ENCODE results near the gene ITM2B.
"Not testable (repeated sequence)": the region's sequence is repeated elsewhere in the genome, so short reads cannot be mapped to it uniquely, and the experiment has no call there.

The ITM2B gene

DNA sequence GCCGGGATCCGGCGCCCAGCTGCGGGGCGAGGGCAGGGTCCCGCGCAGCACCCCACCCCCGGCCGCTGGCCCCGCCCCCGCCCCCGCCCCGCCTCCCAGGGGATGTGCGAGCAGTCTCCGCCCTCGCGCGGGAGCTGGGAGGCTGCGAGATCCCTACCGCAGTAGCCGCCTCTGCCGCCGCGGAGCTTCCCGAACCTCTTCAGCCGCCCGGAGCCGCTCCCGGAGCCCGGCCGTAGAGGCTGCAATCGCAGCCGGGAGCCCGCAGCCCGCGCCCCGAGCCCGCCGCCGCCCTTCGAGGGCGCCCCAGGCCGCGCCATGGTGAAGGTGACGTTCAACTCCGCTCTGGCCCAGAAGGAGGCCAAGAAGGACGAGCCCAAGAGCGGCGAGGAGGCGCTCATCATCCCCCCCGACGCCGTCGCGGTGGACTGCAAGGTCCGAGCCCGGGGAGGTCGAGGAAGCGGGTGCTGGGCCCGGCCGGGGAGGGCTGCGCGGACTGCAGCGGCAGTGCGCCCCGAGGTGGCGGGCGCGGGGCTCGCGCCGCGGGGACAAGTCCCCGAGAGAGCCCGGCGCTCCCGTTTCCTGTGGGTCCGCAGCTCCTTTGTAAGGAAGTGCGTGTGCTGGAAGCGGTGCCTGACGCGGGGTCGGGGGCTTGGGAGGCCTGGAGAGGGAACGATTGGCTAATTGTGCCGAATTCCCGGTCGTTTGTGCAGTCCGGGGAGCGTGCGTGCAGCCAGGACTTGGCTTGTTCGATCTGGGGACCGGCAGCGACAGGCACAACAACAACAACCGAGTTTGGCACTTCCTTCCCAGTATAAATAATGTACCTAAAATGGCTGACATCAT is at the start of gene ITM2B:
Gene ITM2B, plus strand, starts transcription at position 161 of the 843 bp plus-strand sequence. Its CDS starts 155 bp downstream, at position 316.
- peak; percentile 85 for DNase-seq

DNA sequence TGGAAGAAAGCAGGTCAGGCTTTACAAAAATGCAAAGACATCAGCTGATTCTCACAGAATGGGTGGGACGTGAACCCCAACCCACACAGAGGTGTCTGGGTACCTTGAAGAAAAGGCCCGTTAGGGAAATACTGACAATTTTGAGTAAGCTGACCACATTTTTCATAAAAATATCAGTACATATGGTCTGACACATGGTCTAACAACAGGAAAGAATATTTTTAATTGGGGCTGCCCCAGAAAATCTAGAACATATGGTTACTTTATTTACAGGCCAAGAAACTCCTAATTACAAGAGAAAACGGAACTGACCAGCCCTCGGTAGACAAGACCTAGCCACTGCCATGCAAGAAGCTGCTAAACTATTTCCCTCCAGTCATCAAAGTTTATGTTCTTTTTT is 48.7 kb upstream of the ITM2B start:
- DNase-seq, result no peak

DNA sequence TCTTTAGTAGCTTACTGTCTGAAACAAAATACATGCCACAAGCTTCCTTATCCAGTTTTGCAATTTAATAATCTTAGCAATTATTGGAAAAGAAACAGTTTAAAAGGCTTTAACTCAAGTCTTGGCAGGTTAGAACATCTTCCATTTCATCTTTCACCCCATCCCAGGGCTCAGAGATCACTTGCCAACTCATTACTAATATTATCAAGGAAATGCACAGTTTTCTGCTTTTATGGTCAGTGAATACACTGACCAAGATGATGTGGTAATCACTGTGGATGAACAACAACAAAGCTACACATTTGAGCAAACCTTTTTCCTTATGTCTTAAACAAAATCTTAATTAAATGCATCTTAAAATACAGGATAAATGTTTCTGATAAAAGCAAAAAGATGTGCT is 48.0 kb upstream of the ITM2B start:
- no peak for DNase-seq

DNA sequence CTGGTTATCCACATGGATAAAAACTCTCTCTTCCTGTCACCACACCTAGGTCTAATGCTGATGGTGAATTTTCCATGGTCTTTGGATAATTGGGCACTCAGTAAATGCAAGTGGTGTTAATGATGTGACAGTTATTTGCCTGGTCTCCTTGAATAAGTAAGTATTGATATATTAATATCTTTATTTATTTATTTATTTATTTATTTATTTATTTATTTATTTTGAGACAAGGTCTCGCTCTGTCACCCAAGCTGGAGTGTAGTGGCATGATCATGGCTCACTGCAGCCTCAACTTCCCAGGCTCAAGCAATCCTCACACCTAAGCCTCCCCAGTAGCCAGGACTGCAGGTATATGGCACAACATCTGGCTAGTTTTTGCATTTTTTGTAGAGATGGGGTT is 46.3 kb upstream of the ITM2B start:
- DNase-seq, result no peak

DNA sequence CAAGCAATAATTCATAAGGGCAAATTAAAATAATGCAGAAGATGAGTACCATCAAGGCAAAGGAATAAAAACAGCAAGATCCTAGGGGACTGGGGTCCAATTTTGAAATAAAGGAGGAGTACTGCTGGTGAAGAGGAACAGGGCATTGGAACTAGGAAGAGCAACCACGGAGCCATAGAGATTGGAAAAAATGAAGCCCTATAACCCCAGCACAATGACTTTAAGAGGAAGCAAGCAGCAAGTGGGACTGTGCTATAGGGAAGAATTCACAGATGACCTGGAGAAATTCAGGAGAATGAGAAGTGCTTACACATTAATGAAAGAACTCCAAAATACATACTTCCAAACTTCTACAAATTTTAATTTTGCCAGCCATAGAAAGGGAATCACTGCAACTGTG is 44.9 kb upstream of the ITM2B start:
- no peak for DNase-seq

DNA sequence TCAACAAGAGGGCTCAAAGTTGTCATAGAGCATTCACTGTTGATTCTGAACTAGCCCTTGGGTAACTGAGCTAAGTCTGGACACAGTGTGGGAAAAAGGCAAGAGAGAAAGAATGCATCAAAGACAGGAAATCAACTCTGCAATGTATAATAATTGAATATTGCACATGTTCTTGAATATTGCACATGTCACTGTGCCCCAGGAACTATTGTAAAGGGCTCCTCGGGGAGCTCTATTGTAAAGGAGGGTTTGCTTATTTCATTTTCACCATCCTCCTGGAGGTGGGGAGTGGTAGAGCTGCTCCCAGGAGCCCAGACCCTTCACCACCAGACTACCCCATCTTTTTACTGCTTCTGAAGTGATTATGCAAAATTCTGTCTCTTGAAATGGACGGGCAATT is 44.4 kb upstream of the ITM2B start:
- no peak for DNase-seq

DNA sequence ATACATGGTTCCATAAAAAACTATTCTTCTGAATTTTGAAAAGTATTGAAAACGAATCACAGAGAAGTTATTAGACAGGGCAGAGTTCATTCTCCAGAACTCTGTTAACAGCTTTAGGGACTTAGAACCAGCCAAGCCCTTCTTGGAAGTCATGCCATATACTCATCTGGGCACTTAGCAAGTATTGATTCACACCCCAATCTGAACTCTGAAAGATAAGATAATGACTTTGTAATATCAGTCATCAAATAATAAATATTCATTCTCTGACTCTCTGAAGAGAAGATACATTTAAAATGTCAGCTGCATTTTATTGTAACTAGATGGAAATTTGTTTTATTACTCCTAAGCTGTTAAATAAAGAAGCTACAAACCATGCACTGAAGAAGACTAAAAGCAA is 43.8 kb upstream of the ITM2B start:
- DNase-seq, result no peak

DNA sequence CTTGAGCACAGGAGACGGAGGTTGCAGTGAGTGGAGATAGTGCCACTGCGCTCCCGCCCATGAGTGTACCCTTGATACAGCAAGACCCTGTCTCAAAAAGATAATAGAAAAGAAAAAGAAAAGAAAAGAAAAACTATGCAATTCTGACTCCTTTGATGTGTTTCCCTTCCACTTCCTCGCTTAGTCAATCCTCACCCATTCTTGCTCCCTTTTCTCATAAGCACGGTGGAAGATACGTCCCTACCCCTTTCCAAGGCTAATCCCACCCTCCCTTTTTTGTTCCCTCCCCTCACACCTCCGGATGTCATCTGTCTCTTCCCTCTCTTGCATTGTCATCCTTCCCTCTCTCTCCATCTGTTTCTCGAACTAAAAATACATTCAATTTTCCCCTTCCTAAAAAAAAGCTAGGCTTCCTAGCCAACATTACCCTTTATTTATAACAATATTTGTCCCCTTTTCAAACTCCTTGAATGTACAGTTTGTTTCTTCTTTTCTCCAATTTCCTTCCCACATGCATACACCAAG is 40.5 kb upstream of the ITM2B start:
- DNase-seq, result no peak

DNA sequence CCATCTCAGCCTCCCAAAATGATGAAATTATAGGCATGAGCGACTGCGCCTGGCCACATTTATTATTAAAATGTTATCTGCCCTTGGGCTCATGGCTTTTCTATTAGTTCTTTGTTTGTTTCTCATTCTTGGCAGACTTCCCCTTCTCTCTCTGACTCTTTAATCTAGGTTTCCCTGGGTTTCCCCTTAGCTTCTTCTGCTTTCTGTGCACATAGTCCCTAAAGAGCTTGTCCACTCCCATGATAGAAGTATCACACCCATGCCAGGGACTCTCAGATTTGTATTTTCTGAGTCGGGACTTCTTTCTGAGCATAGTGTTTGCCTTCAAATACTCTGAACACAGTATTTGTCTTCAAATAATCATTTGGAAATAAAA is 38.6 kb upstream of the ITM2B start:
- DNase-seq, result no peak

DNA sequence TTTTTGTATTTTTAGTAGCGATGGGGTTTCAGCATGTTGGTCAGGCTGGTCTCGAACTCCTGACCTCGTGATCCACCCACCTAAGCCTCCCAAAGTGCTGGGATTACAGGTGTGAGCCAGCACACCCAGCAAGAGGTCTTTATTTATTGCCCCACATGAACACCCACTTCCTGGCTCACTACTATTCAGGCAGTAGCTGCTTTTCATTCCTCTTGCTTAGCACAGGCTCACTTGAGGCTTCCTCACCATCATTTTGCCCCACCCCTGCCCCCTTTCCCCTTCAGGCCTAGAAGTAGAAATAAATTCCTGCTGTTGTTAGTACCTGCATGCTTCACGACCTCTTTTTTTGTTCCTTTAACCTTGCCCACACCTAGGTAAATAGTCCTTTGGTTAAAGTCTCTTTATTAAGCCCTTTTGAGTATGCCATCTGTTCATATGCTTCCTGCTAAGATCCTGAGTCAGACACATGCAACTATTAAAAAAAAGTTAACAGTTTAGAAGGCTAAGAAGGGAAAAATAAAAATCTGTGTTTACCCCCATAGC is 33.5 kb upstream of the ITM2B start:
- peak; percentile 32 for DNase-seq

DNA sequence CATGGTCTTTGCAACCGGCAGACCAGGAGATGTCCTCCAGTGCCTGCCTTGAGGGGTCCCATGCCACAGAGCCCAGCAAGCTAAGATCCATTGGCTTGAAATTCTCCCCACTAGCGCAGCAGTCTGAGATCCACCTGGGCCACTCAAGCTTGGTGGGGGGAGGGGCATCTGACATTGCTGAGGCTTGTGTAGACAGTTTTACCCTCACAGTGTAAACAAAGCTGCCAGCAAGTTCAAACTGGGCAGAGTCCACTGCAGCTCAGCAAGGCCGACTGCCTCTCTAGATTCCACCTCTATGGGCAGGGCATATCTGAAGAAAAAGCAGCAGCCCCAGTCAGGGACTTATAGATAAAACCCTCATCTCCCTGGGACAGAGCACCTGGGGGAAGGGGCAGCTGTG is 32.0 kb upstream of the ITM2B start:
- DNase-seq, result no peak

DNA sequence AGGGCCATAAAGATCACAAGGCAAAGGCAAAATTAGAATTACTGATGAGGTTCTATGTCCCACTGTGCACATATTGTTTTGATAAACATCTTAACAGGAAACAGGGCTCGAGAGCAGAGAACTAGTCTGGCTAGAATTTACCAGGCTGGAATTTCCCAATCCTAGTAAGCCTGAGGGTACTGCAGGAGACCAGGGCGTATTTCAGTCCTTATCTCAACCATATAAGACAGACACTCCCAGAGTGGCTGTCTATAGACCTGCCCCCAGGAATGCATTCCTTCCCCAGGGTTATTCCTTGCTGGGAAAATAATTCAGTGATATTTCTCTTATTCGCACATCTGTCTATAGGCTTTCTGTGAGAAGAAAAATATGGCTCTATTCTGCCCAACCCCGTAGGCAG is 25.8 kb upstream of the ITM2B start:
- DNase-seq, result not testable (repeated sequence)

DNA sequence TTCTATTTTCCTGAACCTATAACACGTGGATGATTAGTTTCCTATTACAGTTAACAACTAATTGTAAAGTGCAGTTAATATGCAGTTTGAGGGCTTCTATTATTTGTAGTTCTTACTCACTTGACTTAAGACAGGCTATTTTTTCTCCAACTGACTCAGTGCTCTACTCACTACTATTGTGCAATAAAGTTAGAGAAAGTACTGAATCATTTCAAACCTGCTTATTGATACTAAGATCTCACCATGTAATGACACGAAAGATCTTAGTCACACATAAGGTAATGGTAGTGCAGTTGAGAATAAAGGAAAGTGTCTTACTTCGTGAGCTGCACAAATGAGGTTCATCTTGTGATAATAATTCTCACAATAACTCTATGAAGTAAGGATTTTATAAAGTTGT is 22.8 kb upstream of the ITM2B start:
- no peak for DNase-seq

DNA sequence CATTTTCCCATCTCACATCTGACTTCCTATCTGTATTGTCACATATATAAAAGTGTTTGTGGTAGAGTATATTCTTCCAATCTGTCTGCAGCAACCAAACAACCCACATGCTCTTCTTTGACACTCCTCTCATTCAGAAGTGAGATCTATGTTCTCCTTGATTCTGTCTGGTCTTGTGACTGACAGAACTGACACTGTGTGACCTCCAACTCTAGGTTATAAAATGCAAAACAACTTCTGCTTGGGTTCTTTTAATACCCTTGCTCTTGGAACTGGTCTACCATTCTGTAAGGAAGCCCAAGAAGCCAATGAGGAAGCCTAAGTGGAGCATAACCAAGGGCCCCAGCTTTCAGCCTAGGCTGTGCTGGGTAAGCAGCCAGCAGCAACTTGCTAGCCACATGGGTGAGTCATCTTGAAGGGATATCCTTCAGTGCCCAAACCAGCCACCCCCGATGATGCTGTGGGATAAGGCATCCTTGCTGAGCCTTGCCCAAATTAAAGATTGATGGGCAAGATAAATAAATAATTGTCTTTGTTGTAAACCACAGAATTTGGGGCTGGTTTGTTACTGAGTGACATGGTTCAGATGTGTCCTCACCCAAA is 18.4 kb upstream of the ITM2B start:
- peak; percentile 44 for DNase-seq

DNA sequence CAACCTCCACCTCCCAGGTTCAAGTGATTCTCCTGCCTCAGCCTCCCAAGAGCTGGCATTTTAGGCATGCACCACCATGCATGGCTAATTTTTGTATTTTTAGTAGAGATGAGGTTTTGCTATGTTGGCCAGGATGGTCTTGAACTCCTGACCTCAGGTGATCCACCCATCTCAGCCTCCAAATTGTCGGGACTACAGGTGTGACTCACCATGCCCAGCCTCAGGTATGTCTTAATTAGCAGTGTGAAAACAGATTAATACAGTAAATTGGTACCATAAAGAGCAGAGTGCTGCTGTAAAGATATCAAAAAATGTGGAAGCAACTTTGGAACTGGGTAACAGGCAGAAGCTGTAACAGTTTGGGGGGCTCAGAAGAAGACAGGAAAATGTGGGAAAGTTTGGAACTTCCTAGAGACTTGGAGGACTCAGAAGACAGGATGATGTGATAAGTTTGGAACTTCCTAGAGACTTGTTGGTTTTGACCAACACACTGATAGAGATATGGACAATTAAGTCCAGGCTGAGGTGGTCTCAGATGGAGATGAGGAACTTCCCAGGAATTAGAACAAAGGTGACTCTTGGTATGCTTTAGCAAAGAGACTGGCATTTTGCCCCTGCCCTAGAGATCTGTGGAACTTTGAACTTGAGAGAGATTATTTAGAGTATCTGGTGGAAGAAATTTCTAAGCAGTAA is 17.3 kb upstream of the ITM2B start:
- DNase-seq, result not testable (repeated sequence)

DNA sequence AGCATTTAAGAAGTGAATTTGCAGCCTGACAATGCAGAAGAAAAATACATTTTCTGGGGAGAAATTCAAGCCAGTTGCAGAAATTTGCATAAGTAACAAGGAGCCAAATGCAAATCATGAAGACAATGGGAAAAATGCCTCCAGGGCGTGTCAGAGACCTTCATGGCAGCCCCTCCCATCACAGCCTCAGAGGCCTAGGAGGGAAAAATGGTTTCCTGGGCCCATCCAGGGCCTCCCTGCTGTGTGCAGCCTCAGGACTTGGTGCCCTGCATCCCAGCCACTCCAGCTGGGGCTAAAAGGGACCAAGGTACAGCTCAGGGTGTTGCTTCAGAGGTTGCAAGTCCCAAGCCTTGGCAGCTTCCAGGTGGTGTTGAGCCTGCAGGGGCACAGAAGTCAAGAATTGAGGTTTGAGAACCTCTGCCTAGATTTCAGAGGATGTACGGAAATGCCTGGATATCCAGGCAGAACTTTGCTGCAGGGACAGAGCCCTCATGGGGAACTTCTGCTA is 16.7 kb upstream of the ITM2B start:
- DNase-seq, result no peak

DNA sequence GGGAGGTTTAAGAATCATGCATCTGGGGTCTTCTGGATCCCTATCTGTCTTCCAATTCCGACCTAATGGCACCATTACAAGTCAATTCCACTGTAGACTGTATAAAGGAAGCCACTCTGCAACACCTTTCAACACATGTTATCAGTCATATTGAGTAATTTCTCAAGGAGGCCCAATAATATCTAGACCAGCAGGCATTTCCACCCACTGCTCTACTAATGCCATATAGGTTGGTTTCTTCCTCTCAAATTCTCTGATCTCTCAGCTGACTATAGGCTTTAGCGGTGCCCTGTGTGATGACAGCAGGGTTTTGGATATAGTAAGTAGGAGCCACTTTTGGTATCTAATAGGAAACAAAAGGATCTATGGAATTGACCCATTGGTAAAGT is 12.4 kb upstream of the ITM2B start:
- DNase-seq, result peak; percentile 20

DNA sequence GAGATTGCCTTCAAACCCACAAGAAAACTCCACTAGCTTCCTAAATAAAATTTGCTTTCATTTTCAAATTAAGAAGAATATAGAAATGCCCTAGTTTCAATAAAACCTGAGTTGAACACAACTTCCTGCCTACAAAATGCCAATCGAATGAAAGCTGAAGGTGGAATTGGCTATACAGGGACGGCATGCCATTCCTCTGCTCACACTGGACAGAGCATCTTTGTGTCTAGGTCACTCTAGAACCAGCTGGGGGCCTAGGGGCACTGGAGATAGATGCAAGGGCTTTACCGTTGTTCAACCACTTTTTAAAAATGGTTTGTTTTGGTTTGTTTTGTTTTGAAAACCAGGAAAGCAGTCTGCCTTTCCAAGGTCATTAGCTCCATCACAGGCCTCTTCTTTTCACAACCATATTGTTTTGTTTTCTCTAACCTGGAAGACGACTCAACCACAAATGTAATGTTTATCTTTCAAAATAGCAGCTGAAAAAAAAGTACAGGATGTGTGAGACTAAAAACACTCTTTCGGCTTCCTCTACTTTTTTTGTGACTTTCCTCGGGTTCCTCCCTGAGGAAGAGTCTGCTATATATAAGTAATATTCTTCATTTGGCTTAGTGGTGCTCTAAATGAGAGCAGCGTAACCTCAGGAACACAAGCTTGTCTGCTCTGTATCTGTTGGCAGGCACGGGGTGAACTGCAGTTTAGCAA is 11.9 kb upstream of the ITM2B start:
- peak; percentile 49 for DNase-seq

DNA sequence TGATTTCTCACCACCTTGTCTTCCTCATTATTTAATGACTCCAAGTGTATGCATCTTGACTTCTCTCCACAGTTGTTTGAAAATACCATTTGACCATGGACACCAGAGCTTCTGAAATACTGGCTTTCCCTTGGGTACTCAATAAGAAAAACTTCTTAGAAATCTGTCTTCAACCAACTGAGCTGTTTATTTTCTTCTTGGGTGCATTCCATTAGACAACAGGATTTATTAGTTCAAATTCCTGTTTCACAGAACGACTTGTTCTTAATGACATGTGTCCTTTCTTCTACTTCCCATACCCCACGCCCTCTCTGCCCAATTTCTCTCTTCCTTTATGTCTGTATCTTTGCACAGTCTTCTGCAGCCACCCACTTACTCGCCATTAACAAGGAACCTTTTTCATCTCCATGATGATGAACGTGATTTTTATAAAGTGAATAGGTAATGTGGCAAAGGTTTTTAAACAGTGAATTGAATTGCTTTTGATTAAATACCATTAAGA is 11.3 kb upstream of the ITM2B start:
- peak; percentile 7 for DNase-seq

DNA sequence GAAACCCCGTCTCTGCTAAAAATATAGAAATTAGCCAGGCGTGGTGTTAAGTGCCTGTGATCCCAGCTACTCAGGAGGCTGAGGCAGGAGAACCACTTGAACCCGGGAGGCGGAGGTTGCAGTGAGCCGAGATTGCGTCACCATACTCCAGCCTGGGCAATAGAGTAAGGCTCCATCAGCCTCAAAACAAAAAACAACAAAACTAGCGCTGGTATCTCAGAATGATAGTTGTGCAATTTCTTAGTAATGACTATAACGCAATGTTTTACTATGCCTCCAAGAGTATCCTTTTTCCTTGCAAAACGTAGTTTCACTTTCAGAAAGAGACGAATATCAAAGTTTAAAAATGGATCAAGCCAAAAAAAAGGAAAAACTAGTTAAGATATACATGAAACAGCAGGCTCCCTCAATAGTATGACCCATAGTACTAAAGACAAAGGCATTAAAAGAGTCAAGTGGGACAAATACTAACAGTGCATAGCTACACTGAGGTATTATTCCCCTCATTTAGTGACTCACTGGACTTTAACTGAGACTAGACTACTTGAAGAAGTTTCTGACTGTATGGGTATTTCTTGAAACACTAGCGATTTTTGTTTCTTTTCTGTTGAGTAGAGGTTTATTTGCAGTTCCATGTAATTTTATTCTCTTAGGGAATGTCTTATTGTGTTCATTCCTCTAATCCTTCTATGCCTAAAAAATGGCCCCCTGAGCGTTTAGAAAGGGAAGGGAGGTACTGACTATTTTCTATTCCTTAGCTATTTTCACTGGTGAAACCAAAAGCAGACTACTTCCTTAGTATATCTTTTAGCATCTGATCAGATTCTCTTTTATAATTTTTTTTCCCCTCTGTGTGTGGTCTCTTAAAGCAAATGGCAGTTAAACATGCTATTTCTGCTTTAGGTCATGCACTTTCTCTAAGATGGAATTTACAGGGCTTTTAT is 10.4 kb upstream of the ITM2B start:
- DNase-seq, result no peak

DNA sequence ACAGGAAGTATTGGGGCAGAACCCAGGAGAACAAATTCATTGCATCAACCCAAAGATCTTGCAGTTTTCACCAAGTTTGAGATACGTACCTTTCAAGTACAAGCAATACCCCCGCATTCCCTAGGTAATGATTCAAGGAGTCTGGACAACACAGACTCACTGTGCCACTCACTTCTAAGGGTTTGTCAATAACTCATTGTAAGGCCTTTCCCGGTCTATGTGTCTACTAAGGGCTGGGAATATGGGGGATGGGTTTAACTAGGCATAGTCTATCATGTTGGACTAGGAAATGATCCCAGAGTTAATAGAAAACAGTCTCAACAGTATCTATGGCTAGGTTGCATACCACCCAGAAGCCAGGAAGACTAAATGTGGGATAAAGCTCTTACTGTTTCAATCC is 8.3 kb upstream of the ITM2B start:
- DNase-seq, result no peak
